Measurements from ENCODE around the gene COPS2.
"Not testable (repeated sequence)": the region's sequence is repeated elsewhere in the genome, so short reads cannot be mapped to it uniquely, and the experiment has no call there.

The COPS2 gene

DNA sequence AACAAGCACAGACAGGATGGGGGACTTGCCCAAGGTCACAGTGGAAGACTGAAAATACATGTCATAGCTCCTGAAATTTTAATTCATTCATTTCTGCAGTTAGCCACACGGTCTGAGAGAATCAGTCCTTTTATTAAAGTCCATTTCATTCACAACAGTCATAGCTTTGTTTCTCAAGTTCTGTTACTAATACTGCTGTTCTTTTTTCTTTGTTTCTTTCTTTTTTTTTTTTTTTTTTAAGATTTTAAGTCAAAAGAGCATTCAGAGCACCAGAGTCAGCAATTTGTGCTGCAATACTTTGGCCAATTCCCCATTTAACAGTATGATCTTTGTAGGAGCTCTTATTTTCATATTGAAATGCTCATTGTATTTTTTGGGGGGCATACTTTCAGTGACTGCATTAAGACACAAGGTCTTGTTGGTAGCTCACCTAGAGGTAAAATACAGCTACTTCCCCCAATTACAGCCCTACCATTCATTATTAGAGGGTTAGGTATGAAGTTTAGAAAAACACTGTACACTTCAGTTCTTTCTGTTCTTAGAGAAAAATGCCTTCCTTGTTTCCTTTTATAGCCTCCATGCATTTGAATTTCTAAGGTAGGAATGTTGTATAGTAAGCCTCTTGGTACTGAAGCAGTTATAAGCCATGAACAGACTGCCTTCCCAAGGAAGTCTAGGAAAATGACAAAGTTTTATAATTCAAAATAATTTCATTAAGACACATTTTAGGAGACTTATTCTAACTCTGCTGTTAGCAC lies 24.2 kb upstream of the COPS2 start:
- no peaks in the 10 kb centered on the region for H3K9me3 Mint-ChIP-seq
- ATAC-seq (replicated peaks; ENCODE audit: extremely low read depth, poor library complexity, severe bottlenecking) (no peak), DNase-seq (ENCODE audit: low spot score in 2 of 2) (no peak)
- H3K4me1 Mint-ChIP-seq: peaks cover 26% of the 10 kb centered on the region
- H3K4me3 Mint-ChIP-seq: no peak overlapping the region
- no peaks in the 10 kb centered on the region for H3K27me3 Mint-ChIP-seq
- peaks cover 2% of the 10 kb centered on the region for H3K36me3 Mint-ChIP-seq (ENCODE audit: insufficient read depth)
- H3K27ac Mint-ChIP-seq (ENCODE audit: low read depth): no peak overlapping the region

DNA sequence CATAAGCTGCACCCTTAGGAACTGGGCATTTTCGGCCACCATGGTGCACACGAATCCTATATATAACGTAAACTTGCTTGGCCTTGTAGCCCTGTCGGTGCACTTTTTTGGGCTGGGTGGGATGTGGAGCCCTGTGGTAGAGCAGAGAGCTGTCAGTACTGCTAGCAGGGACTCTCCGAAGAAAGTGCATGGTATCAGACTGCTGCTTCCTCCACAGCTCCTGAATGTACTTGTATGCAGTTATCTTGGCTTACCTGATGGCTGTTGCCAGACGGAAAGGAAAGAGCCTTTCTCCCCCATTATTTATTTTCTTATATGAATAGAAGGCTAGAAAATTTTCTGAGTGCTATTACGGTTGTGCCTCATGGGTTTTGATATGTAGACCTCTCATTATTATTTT lies 23.1 kb upstream of the COPS2 start:
- Mint-ChIP-seq H3K4me1 (peaks cover 20% of the 10 kb centered on the region), H3K4me3 (no peak overlapping the region), H3K27ac (ENCODE audit: low read depth) (no peak overlapping the region), H3K9me3 (no peaks in the 10 kb centered on the region), H3K36me3 (ENCODE audit: insufficient read depth) (no peaks in the 10 kb centered on the region), H3K27me3 (no peaks in the 10 kb centered on the region)
- ATAC-seq (replicated peaks; ENCODE audit: extremely low read depth, poor library complexity, severe bottlenecking) (no peak), DNase-seq (ENCODE audit: low spot score in 2 of 2) (no peak)

DNA sequence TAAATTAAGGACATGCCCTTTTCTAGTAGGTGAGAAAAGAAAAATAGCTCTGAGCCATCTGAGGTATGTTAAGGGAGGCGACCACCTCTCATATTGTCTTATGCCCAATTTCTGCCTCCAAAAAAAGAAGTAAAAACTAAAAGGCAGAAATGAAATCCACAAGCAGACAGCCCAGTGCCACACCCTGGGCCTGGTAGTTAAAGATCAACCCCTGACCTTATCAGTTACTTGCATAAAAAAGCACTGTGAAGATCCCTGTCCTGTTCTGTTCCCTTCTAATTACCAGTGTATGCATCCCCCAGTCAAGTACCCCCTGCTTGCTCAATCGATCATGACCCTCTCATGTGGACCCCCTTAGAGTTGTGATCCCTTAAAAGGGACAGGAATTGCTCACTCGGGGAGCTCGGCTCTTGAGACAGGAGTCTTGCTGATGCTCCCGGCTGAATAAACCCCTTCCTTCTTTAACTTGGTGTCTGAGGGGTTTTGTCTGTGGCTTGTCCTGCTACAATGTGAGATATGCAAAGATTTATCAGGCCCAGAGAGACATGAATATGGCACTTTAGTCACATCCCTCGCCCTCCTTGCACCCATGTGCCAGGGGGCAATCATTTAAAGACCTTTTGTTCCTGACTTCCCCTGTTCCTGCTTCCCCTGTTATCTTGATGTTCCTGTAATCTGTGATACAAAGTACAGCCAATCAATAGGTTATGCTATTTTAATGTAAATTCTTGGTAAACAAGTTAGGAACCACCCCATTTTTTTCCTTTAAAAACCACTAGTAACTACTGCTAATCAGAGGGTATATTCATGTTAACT lies 20.4 kb upstream of the COPS2 start:
- H3K36me3 Mint-ChIP-seq (ENCODE audit: insufficient read depth); ATAC-seq (replicated peaks; ENCODE audit: extremely low read depth, poor library complexity, severe bottlenecking); H3K4me3 Mint-ChIP-seq; DNase-seq (ENCODE audit: low spot score in 2 of 2); H3K27me3 Mint-ChIP-seq; H3K9me3 Mint-ChIP-seq; H3K27ac Mint-ChIP-seq (ENCODE audit: low read depth): not testable (repeated sequence)
- H3K4me1 Mint-ChIP-seq: peaks cover 39% of the 10 kb centered on the region

DNA sequence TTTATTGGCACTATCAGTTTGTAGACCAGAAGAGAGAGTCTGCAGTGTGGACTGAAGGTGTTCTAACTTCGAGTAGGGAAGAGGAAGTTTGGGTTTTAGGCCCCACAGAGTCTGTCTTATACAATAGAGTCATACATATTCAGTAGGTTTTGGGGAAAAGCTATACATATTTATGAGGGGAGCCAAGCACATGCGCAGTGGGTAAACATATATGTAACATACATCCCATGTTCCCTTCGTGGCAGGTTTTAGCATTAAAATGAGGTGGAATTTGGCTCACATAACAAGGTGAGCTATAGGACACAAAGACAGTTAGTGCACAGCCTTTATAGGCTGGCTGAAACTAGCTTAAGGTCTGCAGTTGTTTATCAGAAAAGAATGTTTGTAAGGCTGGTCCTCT lies 19.5 kb upstream of the COPS2 start:
- Mint-ChIP-seq H3K27ac (ENCODE audit: low read depth) (peak overlapping the region; percentile 8), H3K36me3 (ENCODE audit: insufficient read depth) (peaks cover 2% of the 10 kb centered on the region), H3K27me3 (no peaks in the 10 kb centered on the region), H3K4me3 (no peak overlapping the region), H3K4me1 (peaks cover 42% of the 10 kb centered on the region), H3K9me3 (no peaks in the 10 kb centered on the region)
- DNase-seq (ENCODE audit: low spot score in 2 of 2): no peak
- ATAC-seq (replicated peaks; ENCODE audit: extremely low read depth, poor library complexity, severe bottlenecking): no peak

DNA sequence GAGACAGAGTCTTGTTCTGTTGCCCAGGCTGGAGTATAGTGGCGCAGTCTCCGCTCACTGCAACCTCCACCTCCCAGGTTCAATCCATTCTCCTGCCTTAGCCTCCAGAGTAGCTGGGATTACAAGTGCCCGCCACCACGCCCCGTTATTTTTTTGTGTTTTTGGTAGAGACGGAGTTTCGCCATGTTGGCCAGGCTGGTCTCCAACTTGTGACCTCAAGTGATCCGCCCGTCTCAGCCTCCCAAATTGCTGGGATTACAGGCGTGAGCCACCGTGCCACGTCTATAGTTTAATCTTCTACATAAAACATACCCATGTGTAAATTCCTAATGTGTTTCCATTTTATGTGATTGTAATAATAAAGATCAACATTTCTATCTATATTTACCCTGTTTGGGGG lies 16.4 kb upstream of the COPS2 start:
- Mint-ChIP-seq H3K9me3 (no peaks in the 10 kb centered on the region), H3K4me1 (peaks cover 51% of the 10 kb centered on the region), H3K27me3 (no peaks in the 10 kb centered on the region), H3K27ac (ENCODE audit: low read depth) (no peak overlapping the region), H3K36me3 (ENCODE audit: insufficient read depth) (peaks cover 2% of the 10 kb centered on the region), H3K4me3 (peak overlapping the region; percentile 98)
- DNase-seq (ENCODE audit: low spot score in 2 of 2): no peak
- no peak for ATAC-seq (replicated peaks; ENCODE audit: extremely low read depth, poor library complexity, severe bottlenecking)

DNA sequence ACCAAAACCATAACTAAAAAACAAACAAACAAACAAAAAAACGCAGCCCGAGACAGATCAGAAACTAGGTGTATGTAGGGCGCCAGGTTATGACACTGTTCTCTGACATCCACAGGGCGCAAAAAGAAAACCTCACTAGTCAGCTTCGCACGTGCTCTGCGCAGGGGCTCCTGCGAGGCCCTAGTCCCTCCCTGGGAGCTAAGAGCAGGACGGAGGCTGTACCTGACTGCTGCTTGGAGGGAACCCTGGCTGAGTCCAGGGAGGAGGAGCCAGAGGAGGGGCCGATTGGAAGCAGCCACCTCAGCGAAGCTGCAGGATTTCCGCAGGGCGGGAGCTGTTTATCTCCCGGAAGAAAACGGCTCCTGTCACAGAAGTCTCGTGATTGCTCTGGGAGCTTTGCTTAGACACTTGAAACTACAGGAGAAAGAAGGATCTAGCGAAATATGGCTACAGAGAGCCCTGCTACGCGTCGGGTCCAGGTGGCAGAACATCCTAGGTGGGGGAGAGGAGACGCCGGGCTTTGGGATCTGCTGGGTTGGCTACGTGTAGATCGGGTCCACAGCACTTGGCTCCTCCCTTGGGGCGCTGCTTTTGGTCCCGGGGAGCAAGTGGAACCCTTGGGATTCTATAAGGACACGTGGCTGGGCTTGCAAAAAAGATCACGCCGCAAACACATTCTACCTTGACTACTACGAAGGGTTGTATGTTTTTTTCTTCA lies 14.6 kb upstream of the COPS2 start, which contains the start of gene GALK2:
Gene GALK2 (plus strand): TSS at position 368 of the 718 bp plus-strand sequence. CDS start 76 bp downstream, at position 444.
- Mint-ChIP-seq H3K4me3 (peak within 1 kb of the TSS; percentile 98), H3K36me3 (ENCODE audit: insufficient read depth) (peaks cover 2% of the 10 kb centered on the region), H3K4me1 (peaks cover 43% of the 10 kb centered on the region), H3K27me3 (no peaks in the 10 kb centered on the region), H3K27ac (ENCODE audit: low read depth) (peak within 1 kb of the TSS; percentile 98), H3K9me3 (no peaks in the 10 kb centered on the region)
- ATAC-seq (replicated peaks; ENCODE audit: extremely low read depth, poor library complexity, severe bottlenecking) (peak; percentile 95), DNase-seq (ENCODE audit: low spot score in 2 of 2) (peak; percentile 64 to 67)

DNA sequence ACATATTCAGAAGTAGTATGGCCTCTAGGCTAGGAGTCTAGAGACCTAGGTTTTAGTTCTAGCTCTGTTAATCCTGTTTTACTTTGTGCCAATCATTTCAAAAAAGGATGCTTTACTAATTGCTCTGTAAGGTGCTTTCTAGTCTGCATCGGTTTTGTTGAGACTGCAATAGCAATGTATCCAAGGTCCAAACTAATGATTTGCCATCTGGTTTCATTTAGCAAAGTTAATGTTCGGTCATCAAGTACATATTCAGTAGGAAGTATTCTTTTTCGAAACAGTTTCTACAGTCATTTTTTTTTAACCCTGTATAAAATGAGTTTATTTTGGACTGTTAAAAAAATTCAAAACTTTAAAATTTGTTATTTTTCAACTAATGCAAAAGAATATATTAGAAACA lies 12.6 kb upstream of the COPS2 start:
- Mint-ChIP-seq H3K36me3 (ENCODE audit: insufficient read depth) (peaks cover 2% of the 10 kb centered on the region), H3K4me3 (no peak overlapping the region), H3K27me3 (no peaks in the 10 kb centered on the region), H3K9me3 (no peaks in the 10 kb centered on the region), H3K27ac (ENCODE audit: low read depth) (no peak overlapping the region), H3K4me1 (peaks cover 35% of the 10 kb centered on the region)
- DNase-seq (ENCODE audit: low spot score in 2 of 2) (no peak), ATAC-seq (replicated peaks; ENCODE audit: extremely low read depth, poor library complexity, severe bottlenecking) (no peak)

DNA sequence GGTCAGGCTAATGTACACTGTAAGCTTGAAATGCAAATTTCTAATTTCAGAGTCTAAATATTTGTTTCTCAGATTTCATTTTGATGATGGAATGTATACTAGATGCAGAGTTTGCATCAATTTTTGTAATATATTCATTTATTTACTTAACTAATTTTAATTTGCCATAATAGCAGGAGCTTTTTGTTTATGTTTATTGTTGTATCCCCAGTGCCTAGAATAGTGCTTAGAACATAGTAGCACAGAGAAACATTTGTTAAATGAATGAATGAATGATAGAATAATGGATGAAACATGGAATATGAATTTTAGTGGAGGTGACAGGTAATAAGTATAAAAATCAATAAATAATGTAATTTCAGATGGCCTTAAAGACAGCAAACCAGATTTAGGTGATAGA lies 9.5 kb upstream of the COPS2 start:
- Mint-ChIP-seq H3K9me3 (no peaks in the 10 kb centered on the region), H3K4me3 (no peak overlapping the region), H3K36me3 (ENCODE audit: insufficient read depth) (peaks cover 3% of the 10 kb centered on the region), H3K27me3 (no peaks in the 10 kb centered on the region), H3K27ac (ENCODE audit: low read depth) (no peak overlapping the region), H3K4me1 (peaks cover 8% of the 10 kb centered on the region)
- DNase-seq (ENCODE audit: low spot score in 2 of 2) (no peak), ATAC-seq (replicated peaks; ENCODE audit: extremely low read depth, poor library complexity, severe bottlenecking) (no peak)

DNA sequence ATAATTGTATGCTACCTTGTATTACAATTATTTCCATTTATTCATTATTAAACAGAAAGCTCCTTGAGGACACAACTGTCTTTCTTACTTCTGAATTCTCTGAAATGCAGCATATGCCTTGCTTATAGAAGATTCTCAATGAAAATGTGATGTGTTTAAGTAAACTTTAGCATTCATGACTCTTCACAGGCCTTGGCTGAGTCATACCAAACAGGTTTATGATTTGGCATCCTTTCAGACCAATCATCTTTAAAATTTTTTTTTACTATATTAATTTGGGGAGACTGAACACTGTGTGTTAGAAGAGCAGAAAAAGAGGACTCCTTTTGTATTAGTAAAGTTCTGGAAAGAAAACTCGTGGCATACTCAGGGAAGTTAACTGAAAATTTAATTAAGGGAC lies 8.3 kb upstream of the COPS2 start:
- DNase-seq (ENCODE audit: low spot score in 2 of 2) (no peak), ATAC-seq (replicated peaks; ENCODE audit: extremely low read depth, poor library complexity, severe bottlenecking) (no peak)
- no peaks in the 10 kb centered on the region for H3K27me3 Mint-ChIP-seq
- no peak overlapping the region for H3K4me3 Mint-ChIP-seq
- H3K27ac Mint-ChIP-seq (ENCODE audit: low read depth): no peak overlapping the region
- no peaks in the 10 kb centered on the region for H3K4me1 Mint-ChIP-seq
- H3K9me3 Mint-ChIP-seq: no peaks in the 10 kb centered on the region
- peaks cover 5% of the 10 kb centered on the region for H3K36me3 Mint-ChIP-seq (ENCODE audit: insufficient read depth)

DNA sequence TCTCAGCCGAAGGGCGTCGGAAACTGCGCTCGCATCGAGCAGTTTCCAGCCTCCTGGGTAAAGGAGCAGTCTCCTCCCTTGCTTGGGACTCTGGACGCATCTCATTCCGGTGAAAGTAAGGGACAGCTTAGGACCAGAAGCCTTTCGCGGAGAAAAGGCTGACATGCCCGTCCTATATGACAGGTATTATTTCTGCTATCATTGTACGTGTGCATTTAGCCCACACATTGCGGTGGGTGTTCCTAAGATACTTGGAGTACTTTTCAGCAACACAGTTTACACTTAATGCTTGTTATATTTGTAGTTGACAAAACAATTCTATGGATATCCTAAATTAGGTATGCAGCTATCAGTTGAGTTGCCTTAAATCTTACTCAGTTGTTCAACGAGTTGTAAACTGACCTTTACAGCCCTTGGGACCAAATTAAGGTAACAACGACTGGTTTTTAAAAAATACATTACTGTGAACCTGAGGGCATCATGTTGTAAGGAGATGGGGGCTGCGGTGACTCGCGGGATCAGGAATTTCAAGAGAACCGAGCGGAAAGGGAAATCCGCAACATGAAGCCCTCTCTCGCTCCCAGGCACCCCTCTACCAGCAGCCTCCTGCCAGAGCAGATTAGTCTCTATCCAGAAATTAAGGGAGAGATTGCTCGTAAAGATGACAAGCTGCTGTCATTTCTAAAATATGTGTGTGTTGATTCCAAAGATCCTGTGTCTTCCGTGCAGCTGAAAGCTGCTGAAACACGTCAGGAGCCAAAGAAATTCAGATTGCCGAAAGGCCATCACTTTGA lies 632 bp upstream of the COPS2 start:
- DNase-seq (ENCODE audit: low spot score in 2 of 2): no peak
- no peaks in the 10 kb centered on the region for H3K27me3 Mint-ChIP-seq
- peaks cover 46% of the 10 kb centered on the region for H3K4me1 Mint-ChIP-seq
- H3K4me3 Mint-ChIP-seq: peak overlapping the region; percentile 95
- peak; percentile 22 for ATAC-seq (replicated peaks; ENCODE audit: extremely low read depth, poor library complexity, severe bottlenecking)
- peak overlapping the region; percentile 93 for H3K27ac Mint-ChIP-seq (ENCODE audit: low read depth)
- H3K9me3 Mint-ChIP-seq: no peaks in the 10 kb centered on the region
- H3K36me3 Mint-ChIP-seq (ENCODE audit: insufficient read depth): peaks cover 14% of the 10 kb centered on the region

DNA sequence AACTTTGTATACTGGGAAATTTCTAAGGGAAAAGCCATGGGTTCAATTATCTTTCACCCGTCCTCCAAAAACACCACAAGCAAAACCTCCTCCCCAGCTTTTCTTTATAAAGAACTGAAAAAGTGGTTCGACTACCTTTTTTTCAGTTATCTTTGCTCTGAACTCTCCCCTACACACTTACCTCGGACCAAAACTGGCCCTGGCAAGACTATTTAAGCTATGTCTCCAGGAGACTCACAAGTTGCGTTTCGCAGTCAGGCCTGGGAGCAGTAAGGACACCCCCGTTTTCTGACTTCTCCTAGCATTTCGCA lies 645 bp downstream of the COPS2 start:
- Mint-ChIP-seq H3K9me3 (no peaks in the 10 kb centered on the region), H3K36me3 (ENCODE audit: insufficient read depth) (peaks cover 17% of the 10 kb centered on the region), H3K27me3 (no peaks in the 10 kb centered on the region), H3K4me1 (peaks cover 51% of the 10 kb centered on the region), H3K4me3 (peak overlapping the region; percentile 95), H3K27ac (ENCODE audit: low read depth) (peak overlapping the region; percentile 93)
- DNase-seq (ENCODE audit: low spot score in 2 of 2) (no peak), ATAC-seq (replicated peaks; ENCODE audit: extremely low read depth, poor library complexity, severe bottlenecking) (no peak)

DNA sequence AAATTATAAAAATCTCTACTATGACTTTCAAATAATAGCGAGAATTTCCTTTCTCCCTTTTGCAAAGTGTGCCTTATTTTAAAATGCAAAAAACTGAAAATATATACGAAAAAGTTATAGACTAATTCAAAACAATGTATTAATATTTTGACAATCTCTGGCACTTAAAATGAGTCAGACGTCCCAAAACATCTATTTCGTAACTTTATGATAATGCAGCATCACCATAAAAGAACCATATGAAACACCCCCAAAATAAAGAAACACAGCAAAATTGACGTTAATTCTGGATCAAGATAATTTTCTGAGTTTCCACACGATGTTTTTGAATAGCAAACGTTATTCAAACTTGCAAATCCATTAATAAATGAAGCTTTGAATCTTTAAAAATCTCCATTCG lies 1.0 kb downstream of the COPS2 start:
- Mint-ChIP-seq H3K4me1 (peaks cover 52% of the 10 kb centered on the region), H3K4me3 (peak overlapping the region; percentile 95), H3K27me3 (no peaks in the 10 kb centered on the region), H3K27ac (ENCODE audit: low read depth) (peak overlapping the region; percentile 93), H3K9me3 (no peaks in the 10 kb centered on the region), H3K36me3 (ENCODE audit: insufficient read depth) (peaks cover 18% of the 10 kb centered on the region)
- DNase-seq (ENCODE audit: low spot score in 2 of 2) (no peak), ATAC-seq (replicated peaks; ENCODE audit: extremely low read depth, poor library complexity, severe bottlenecking) (no peak)

Data from central memory CD8-positive, alpha-beta T cell (primary cell).